ENCODE measurements around the gene C6orf89. TPM values are rescaled to one million over a fixed set of nuclear protein-coding genes. Genes with fewer than 3 reads are reported as not detected.

The C6orf89 gene
- total and polyA plus RNA-seq, 2 of the 13 experiments (the other 11 are each of a cell fraction or from before 2014, with no cell fraction given) = 22.1 to 32.2 TPM

- peak; percentile 84 for TF ChIP-seq RBFOX2 (IDR thresholded peaks at IDR 0.05; ENCODE audit: low read depth, low read length)
- TF ChIP-seq KIAA2018 (CRISPR knock-in tag; IDR thresholded peaks at IDR 0.05; ENCODE audit: borderline replicate concordance) = no peak
- peak; percentile 52; the same call in 1 of the 2 replicates for TF ChIP-seq CEBPG (CRISPR knock-in tag; IDR thresholded peaks at IDR 0.05)
- TF ChIP-seq POLR2A (IDR thresholded peaks at IDR 0.05; ENCODE audit: insufficient read depth in 1 of 2, low read depth in 2 of 2, low read length in 2 of 2) = peak; percentile 42 to 63; a peak in 3 of 4 replicates
- TF ChIP-seq ZNF704 (CRISPR knock-in tag; IDR thresholded peaks at IDR 0.05; ENCODE audit: borderline replicate concordance) = peak; percentile 86
- TF ChIP-seq DDIT3 (CRISPR knock-in tag; IDR thresholded peaks at IDR 0.05) = no peak
- TF ChIP-seq HMGXB4 (CRISPR knock-in tag; IDR thresholded peaks at IDR 0.05; ENCODE audit: borderline replicate concordance in 1 of 2, low read depth in 1 of 2) = peak; percentile 97 to 98
- TF ChIP-seq ZNF83 (CRISPR knock-in tag; IDR thresholded peaks at IDR 0.05; ENCODE audit: borderline replicate concordance) = peak; percentile 85
- no peak for TF ChIP-seq PREB (CRISPR knock-in tag; IDR thresholded peaks at IDR 0.05)
- TF ChIP-seq PITX1 (CRISPR knock-in tag; IDR thresholded peaks at IDR 0.05) = peak; percentile 90
- TF ChIP-seq ELK4 (CRISPR knock-in tag; IDR thresholded peaks at IDR 0.05; ENCODE audit: borderline replicate concordance) = peak; percentile 47; the same call in 1 of the 2 replicates
- peak; percentile 38; the same call in 1 of the 2 replicates for TF ChIP-seq NFE2 (CRISPR knock-in tag; IDR thresholded peaks at IDR 0.05)
- peak; percentile 87 for TF ChIP-seq ZNF614 (CRISPR knock-in tag; IDR thresholded peaks at IDR 0.05; ENCODE audit: borderline replicate concordance)
Measured at GRCh38 chr6:36885461-36886401, at the start of gene C6orf89 (continued).

Data from HepG2 (cell line).